Measurements from ENCODE around the gene CNN2. TPM values are rescaled to one million over a fixed set of nuclear protein-coding genes. Genes with fewer than 3 reads are reported as not detected.

CNN2 gene
- total and polyA plus RNA-seq, 2 of the 13 experiments (the other 11 are each of a cell fraction or from before 2014, with no cell fraction given): 63.6 to 70.0 TPM

GRCh38 chr19:1026783-1027649 is 608 bp downstream of the CNN2 start (continued):
- no peak for TF ChIP-seq ZNF800 (CRISPR knock-in tag; IDR thresholded peaks at IDR 0.05)
- no peak for TF ChIP-seq NFATC3 (CRISPR knock-in tag; IDR thresholded peaks at IDR 0.05)
- 0 out of 2 replicates have a peak, but pooled peaks have one; percentile 67 for TF ChIP-seq SATB2 (CRISPR knock-in tag; IDR thresholded peaks at IDR 0.05)
- TF ChIP-seq MED8 (CRISPR knock-in tag; IDR thresholded peaks at IDR 0.05; ENCODE audit: insufficient replicate concordance): peak; percentile 56
- no peak for TF ChIP-seq ZBTB37 (CRISPR knock-in tag; IDR thresholded peaks at IDR 0.05)
- peak; percentile 32; the same call in 1 of the 2 replicates for TF ChIP-seq HIVEP1 (CRISPR knock-in tag; IDR thresholded peaks at IDR 0.05)
- no peak for TF ChIP-seq ZNF253 (CRISPR knock-in tag; IDR thresholded peaks at IDR 0.05; ENCODE audit: borderline replicate concordance)
- no peak for TF ChIP-seq GATAD2A (CRISPR knock-in tag; IDR thresholded peaks at IDR 0.05)
- TF ChIP-seq ZNF251 (CRISPR knock-in tag; IDR thresholded peaks at IDR 0.05): no peak
- TF ChIP-seq, protein P1, sequence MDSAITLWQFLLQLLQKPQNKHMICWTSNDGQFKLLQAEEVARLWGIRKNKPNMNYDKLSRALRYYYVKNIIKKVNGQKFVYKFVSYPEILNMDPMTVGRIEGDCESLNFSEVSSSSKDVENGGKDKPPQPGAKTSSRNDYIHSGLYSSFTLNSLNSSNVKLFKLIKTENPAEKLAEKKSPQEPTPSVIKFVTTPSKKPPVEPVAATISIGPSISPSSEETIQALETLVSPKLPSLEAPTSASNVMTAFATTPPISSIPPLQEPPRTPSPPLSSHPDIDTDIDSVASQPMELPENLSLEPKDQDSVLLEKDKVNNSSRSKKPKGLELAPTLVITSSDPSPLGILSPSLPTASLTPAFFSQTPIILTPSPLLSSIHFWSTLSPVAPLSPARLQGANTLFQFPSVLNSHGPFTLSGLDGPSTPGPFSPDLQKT (CRISPR knock-in tag; IDR thresholded peaks at IDR 0.05; ENCODE audit: borderline replicate concordance): no peak
- no peak for TF ChIP-seq ZNF839 (CRISPR knock-in tag; IDR thresholded peaks at IDR 0.05; ENCODE audit: borderline replicate concordance)
- no peak for TF ChIP-seq WIZ (CRISPR knock-in tag; IDR thresholded peaks at IDR 0.05)
- TF ChIP-seq ZNF20 (CRISPR knock-in tag; IDR thresholded peaks at IDR 0.05): 0 out of 2 replicates have a peak, but pooled peaks have one; percentile 45
- no peak for TF ChIP-seq NPAS2 (CRISPR knock-in tag; IDR thresholded peaks at IDR 0.05; ENCODE audit: borderline replicate concordance)
- no peak for TF ChIP-seq ASH2L (IDR thresholded peaks at IDR 0.05; ENCODE audit: insufficient read length, low read depth, low read length)
- no peak for TF ChIP-seq MAFF (IDR thresholded peaks at IDR 0.05; ENCODE audit: low read depth, low read length)
- TF ChIP-seq ZNF574 (CRISPR knock-in tag; IDR thresholded peaks at IDR 0.05): no peak
- TF ChIP-seq, protein P2, sequence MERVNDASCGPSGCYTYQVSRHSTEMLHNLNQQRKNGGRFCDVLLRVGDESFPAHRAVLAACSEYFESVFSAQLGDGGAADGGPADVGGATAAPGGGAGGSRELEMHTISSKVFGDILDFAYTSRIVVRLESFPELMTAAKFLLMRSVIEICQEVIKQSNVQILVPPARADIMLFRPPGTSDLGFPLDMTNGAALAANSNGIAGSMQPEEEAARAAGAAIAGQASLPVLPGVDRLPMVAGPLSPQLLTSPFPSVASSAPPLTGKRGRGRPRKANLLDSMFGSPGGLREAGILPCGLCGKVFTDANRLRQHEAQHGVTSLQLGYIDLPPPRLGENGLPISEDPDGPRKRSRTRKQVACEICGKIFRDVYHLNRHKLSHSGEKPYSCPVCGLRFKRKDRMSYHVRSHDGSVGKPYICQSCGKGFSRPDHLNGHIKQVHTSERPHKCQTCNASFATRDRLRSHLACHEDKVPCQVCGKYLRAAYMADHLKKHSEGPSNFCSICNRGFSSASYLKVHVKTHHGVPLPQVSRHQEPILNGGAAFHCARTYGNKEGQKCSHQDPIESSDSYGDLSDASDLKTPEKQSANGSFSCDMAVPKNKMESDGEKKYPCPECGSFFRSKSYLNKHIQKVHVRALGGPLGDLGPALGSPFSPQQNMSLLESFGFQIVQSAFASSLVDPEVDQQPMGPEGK (CRISPR knock-in tag; IDR thresholded peaks at IDR 0.05): peak; percentile 43; the same call in 1 of the 2 replicates

All from HepG2 (cell line).